PC-3 (cell line): ENCODE measurements around the gene PPP1R26. TPM values are rescaled to one million over a fixed set of nuclear protein-coding genes. Genes with fewer than 3 reads are reported as not detected.

ENCODE experiments used
- ATAC-seq: fragments of 200-7000 bp; cut with Tn5 transposase; 2 replicates; pipeline ENCODE4 v1.9.1; 2020; ENCODE audit warnings: mild to moderate bottlenecking, moderate library complexity
- BruUV-seq: library from RNA; stranded (reverse); fragments of 400-500 nt; replicated peaks from 2 replicates; lab custom pipeline; 2021; lab: Mats Ljungman, UMichigan
- CTCF ChIA-PET: fragments of 300-600 bp; sonication (Branson Sonifier 250); formaldehyde crosslinking; loops from one replicate; lab custom pipeline; 2022; ENCODE audit warnings: antibody characterized with exemption; lab: Charles Lee
- POLR2A ChIA-PET: fragments of 300-600 bp; sonication (Branson Sonifier 250); formaldehyde crosslinking; loops from one replicate; lab custom pipeline; 2022; ENCODE audit warnings: antibody characterized with exemption; ENCODE audit not compliant: unreplicated experiment; lab: Charles Lee
- DNase-seq: peaks from one replicate; pipeline ENCODE4 v3.0.0-alpha.2; 2015
- H2AFZ ChIP-seq: fragments of 300-600 bp; sonication (generic); 2 replicates; pipeline ENCODE4 v1.6.0; 2016; ENCODE audit warnings: antibody characterized with exemption, low read length
- H3F3A ChIP-seq: fragments of 300-600 bp; sonication (generic); one replicate; pipeline ENCODE4 v1.6.0; 2017; ENCODE audit warnings: antibody characterized with exemption, low read length, control low read depth, mild to moderate bottlenecking; ENCODE audit not compliant: unreplicated experiment
- H3K27ac ChIP-seq: fragments of 300-600 bp; sonication (generic); 2 replicates; pipeline ENCODE4 v1.5.1; 2016; ENCODE audit warnings: mild to moderate bottlenecking, low read length
- H3K27me3 ChIP-seq: fragments of 300-600 bp; sonication (generic); 2 replicates; pipeline ENCODE4 v1.6.1; 2016; ENCODE audit warnings: low read length, mixed read lengths
- H3K36me3 ChIP-seq: fragments of 300-600 bp; sonication (generic); 2 replicates; pipeline ENCODE4 v1.6.1; 2016; ENCODE audit warnings: low read depth, mixed run types, low read length, mixed read lengths
- H3K4me1 ChIP-seq: fragments of 300-600 bp; sonication (generic); 2 replicates; pipeline ENCODE4 v1.5.1; 2016; ENCODE audit warnings: low read length; ENCODE audit not compliant: insufficient read depth
- H3K4me2 ChIP-seq: fragments of 300-600 bp; sonication (generic); 2 replicates; pipeline ENCODE4 v1.6.0; 2016; ENCODE audit warnings: low read length
- H3K4me3 ChIP-seq: fragments of 300-600 bp; sonication (generic); 2 replicates; pipeline ENCODE4 v1.5.1; 2016; ENCODE audit warnings: mild to moderate bottlenecking, low read length, mixed read lengths
- H3K79me2 ChIP-seq: fragments of 300-600 bp; sonication (generic); 2 replicates; pipeline ENCODE4 v1.6.1; 2017; ENCODE audit warnings: low read length, mixed read lengths
- H3K9ac ChIP-seq: fragments of 300-600 bp; sonication (generic); 2 replicates; pipeline ENCODE4 v1.6.0; 2016; ENCODE audit warnings: mild to moderate bottlenecking, low read length
- H3K9me2 ChIP-seq: fragments of 300-600 bp; sonication (generic); replicated peaks from 2 replicates; pipeline ENCODE4 v1.6.1; 2016; ENCODE audit warnings: mixed run types, low read length, mixed read lengths
- H3K9me3 ChIP-seq: fragments of 300-600 bp; sonication (generic); 2 replicates; pipeline ENCODE4 v1.6.1; 2016; ENCODE audit warnings: low read length, mixed read lengths
- H4K20me1 ChIP-seq: fragments of 300-600 bp; sonication (generic); 2 replicates; pipeline ENCODE4 v1.6.1; 2016; ENCODE audit warnings: low read length, mixed read lengths
- EZH2 ChIP-seq: fragments of 300-600 bp; sonication (generic); IDR thresholded peaks from one replicate; pipeline ENCODE4 v1.6.1; 2017; ENCODE audit warnings: antibody characterized with exemption, mild to moderate bottlenecking, low read length; ENCODE audit not compliant: unreplicated experiment
- EZH2phosphoT487 ChIP-seq: fragments of 300-600 bp; sonication (generic); IDR thresholded peaks from 2 replicates; pipeline ENCODE4 v1.6.1; 2018; ENCODE audit warnings: mild to moderate bottlenecking, antibody characterized with exemption, low read length, borderline replicate concordance
- intact Hi-C: fragments of 100-400 bp; cut with micrococcal nuclease; formaldehyde crosslinking; loops from 2 replicates; pipeline ENCODE4 v1.9.0; 2023
- total RNA-seq: library from RNA; depleted of rRNA; stranded (reverse); fragments of >200 nt; gene quantifications from 2 replicates; pipeline ENCODE4 v1.2.3, GENCODE V29; 2014
- TF ChIP-seq, protein P1 (sequence below): fragments of 300-600 bp; sonication (generic); conservative IDR thresholded peaks from 2 replicates; pipeline ENCODE4 v1.5.1; 2017; ENCODE audit warnings: antibody characterized with exemption, low read depth, mild to moderate bottlenecking, low read length

PPP1R26 gene
- total RNA-seq, 1 experiment from 2014 or later, result 22.6 TPM

- intact Hi-C loops, result no loop called here
- no TSS peak for BruUV-seq
- no peak overlapping the region for H3K27ac ChIP-seq
- no peak overlapping the region for H3K9ac ChIP-seq
- no peak for DNase-seq
- H2AFZ ChIP-seq, result no peak overlapping the region
- CTCF ChIA-PET, result no interaction called here
- H3K79me2 ChIP-seq, result no peaks in the 10 kb centered on the region
- no peaks in the 10 kb centered on the region for H3K36me3 ChIP-seq
- H3K4me3 ChIP-seq, result no peak overlapping the region
- ATAC-seq, result no peak
- no peaks in the 10 kb centered on the region for H3K4me1 ChIP-seq
- POLR2A ChIA-PET, result no interaction called here
- no peaks in the 10 kb centered on the region for H3K9me2 ChIP-seq
- H4K20me1 ChIP-seq, result no peaks in the 10 kb centered on the region
- no peaks in the 10 kb centered on the region for H3F3A ChIP-seq
- H3K9me3 ChIP-seq, result no peaks in the 10 kb centered on the region
- no peaks in the 10 kb centered on the region for H3K27me3 ChIP-seq
- TF ChIP-seq EZH2 (no peak), EZH2phosphoT487 (no peak)
- H3K4me2 ChIP-seq, result no peak overlapping the region
These were observed 39.8 kb downstream of the PPP1R26 start for GRCh38 chr9:135519179-135519971.

DNA sequence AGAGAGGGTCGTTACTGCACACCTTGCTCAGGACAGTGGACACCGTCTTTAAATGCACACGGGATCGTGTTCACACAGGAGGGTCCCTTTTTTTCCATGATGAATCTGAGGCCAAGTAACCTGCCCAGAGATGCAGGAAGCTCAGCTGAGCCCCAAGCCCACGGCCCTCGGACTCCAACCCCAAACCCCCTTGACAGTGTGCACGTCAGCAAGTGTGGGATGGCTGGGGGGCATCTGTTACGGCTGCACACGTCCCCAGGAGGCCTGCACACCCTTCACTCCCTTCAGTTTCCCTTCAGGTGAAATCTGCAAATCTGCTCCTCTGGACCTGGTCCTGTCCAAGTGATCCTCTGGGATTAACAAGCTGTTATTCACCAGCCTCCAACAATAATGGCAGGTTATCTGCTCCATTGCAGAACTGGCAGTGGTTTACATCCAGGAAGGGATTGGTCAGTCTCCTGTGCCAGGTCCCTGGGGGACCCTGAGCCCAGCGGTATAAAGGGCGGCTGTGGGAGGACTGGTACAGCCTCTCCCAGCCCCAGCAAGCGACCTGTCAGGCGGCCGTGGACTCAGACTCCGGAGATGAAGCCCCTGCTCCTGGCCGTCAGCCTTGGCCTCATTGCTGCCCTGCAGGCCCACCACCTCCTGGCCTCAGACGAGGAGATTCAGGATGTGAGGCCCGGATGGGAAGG lies 41.5 kb downstream of the PPP1R26 start, which contains the start of gene LCN1:
Gene LCN1, plus strand, starts transcription at position 525 of the 692 bp plus-strand sequence. Its CDS starts 58 bp downstream, at position 583.
- H3K27ac ChIP-seq, result no peak within 1 kb of the TSS
- ChIA-PET CTCF (no interaction called here), POLR2A (no interaction called here)
- ATAC-seq (no peak), DNase-seq (no peak)
- BruUV-seq, result no TSS peak
- no peaks in the 10 kb centered on the region for H3K9me3 ChIP-seq
- H3F3A ChIP-seq, result no peaks in the 10 kb centered on the region
- H3K79me2 ChIP-seq, result no peaks in the 10 kb centered on the region
- H4K20me1 ChIP-seq, result no peaks in the 10 kb centered on the region
- no peaks in the 10 kb centered on the region for H3K27me3 ChIP-seq
- no peak within 1 kb of the TSS for H3K4me2 ChIP-seq
- intact Hi-C loops, result no loop called here
- H3K4me1 ChIP-seq, result no peaks in the 10 kb centered on the region
- no peak within 1 kb of the TSS for H2AFZ ChIP-seq
- H3K9ac ChIP-seq, result no peak within 1 kb of the TSS
- H3K9me2 ChIP-seq, result no peaks in the 10 kb centered on the region
- TF ChIP-seq EZH2 (no peak), EZH2phosphoT487 (no peak)
- TF ChIP-seq, protein P1, sequence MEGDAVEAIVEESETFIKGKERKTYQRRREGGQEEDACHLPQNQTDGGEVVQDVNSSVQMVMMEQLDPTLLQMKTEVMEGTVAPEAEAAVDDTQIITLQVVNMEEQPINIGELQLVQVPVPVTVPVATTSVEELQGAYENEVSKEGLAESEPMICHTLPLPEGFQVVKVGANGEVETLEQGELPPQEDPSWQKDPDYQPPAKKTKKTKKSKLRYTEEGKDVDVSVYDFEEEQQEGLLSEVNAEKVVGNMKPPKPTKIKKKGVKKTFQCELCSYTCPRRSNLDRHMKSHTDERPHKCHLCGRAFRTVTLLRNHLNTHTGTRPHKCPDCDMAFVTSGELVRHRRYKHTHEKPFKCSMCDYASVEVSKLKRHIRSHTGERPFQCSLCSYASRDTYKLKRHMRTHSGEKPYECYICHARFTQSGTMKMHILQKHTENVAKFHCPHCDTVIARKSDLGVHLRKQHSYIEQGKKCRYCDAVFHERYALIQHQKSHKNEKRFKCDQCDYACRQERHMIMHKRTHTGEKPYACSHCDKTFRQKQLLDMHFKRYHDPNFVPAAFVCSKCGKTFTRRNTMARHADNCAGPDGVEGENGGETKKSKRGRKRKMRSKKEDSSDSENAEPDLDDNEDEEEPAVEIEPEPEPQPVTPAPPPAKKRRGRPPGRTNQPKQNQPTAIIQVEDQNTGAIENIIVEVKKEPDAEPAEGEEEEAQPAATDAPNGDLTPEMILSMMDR, result no peak
- H3K36me3 ChIP-seq, result no peaks in the 10 kb centered on the region
- H3K4me3 ChIP-seq, result no peak within 1 kb of the TSS

- Histone ChIP-seq H3K4me3 (no peak overlapping the region), H3K9ac (no peak overlapping the region), H3K9me2 (no peaks in the 10 kb centered on the region), H3K79me2 (no peaks in the 10 kb centered on the region), H3K36me3 (no peaks in the 10 kb centered on the region), H3K27ac (no peak overlapping the region), H3K4me2 (no peak overlapping the region), H3F3A (no peaks in the 10 kb centered on the region), H3K27me3 (no peaks in the 10 kb centered on the region), H4K20me1 (no peaks in the 10 kb centered on the region), H3K4me1 (no peaks in the 10 kb centered on the region), H2AFZ (no peak overlapping the region), H3K9me3 (no peaks in the 10 kb centered on the region)
- POLR2A ChIA-PET, result no interaction called here
- TF ChIP-seq EZH2 (no peak), EZH2phosphoT487 (no peak)
- TF ChIP-seq, protein P1, result no peak
- intact Hi-C loops, result no loop called here
- CTCF ChIA-PET, result no interaction called here
- BruUV-seq, result no TSS peak
- DNase-seq, result no peak
- ATAC-seq, result no peak
These were observed 42.1 kb downstream of the PPP1R26 start for GRCh38 chr9:135521608-135522095.
